Pancreas (tissue), 10 donors: ENCODE data around the gene NAALADL1. TPM values are rescaled to one million over a fixed set of nuclear protein-coding genes. Genes with fewer than 3 reads are reported as not detected.
A peak's percentile ranks its signal among the peaks of the same experiment; 100 is the strongest.

Experiments used
- ATAC-seq, 4 donors: fragments of 200-7000 bp; cut with Tn5 transposase; one replicate each; pipeline versions ENCODE4 v1.8.0 to v1.9.1; 2020; ENCODE audit warnings: mild to moderate bottlenecking in 4 of 4, moderate library complexity in 4 of 4
- DNase-seq, 6 donors: peaks; one replicate each; pipeline ENCODE4 v3.0.0-alpha.2; 2020
- FAIRE-seq: peaks from 2 replicates; lab custom pipeline; 2012; peaks lifted over from hg19 to GRCh38; lab: Jason Lieb, UNC
- H3K27ac ChIP-seq, 4 donors: fragments of 200-600 bp; sonication (generic); 1 replicate in 3 of 4; 2 replicates in 1 of 4; pipeline versions ENCODE4 v1.5.0 to v1.8.0; 2020
- H3K27me3 ChIP-seq, 4 donors: fragments of 200-600 bp; one replicate each; pipeline ENCODE4 v1.8.0; 2021
- H3K36me3 ChIP-seq, 3 donors: fragments of 200-600 bp; sonication (generic) in 1 of 3; one replicate each; pipeline versions ENCODE4 v1.5.0 to v1.8.0; 2020 to 2021
- H3K4me1 ChIP-seq, 3 donors: fragments of 200-600 bp; one replicate each; pipeline ENCODE4 v1.8.0; 2021
- H3K4me3 ChIP-seq, 4 donors: fragments of 200-600 bp; sonication (generic) in 2 of 4; one replicate each; pipeline versions ENCODE4 v1.5.0 to v1.8.0; 2020 to 2021
- H3K9me3 ChIP-seq, 4 donors: fragments of 200-600 bp; one replicate each; pipeline ENCODE4 v1.8.0; 2021
- CTCF ChIP-seq, 4 donors: fragments of 200-600 bp; sonication (generic) in 3 of 4; IDR thresholded peaks; one replicate each; pipeline versions ENCODE4 v1.5.0 to v1.8.0; 2021; ENCODE audit warnings: antibody characterized with exemption in 4 of 4
- WGBS, 2 donors: extraction: QIAGEN DNeasy Blood & Tissue Kit; methylation state at CpG; one replicate each; pipeline ENCODE4 v1.1.7; 2013; 5-methylcytosine and 5-hydroxymethylcytosine counted together
- intact Hi-C, 3 donors: fragments of 100-400 bp; cut with DNase I; formaldehyde crosslinking; loops; one replicate each; pipeline versions ENCODE4 v1.11.1 to v1.14.2; 2022
- polyA plus RNA-seq, 2 donors: library from polyadenylated mRNA; stranded (reverse); fragments of 200-250 nt; gene quantifications; one replicate each; pipeline ENCODE4 v1.2.3, GENCODE V29; 2013
- total RNA-seq, 6 donors: library from RNA; stranded (reverse); fragmentation: NEBNext Ultra II Directional in 4 of 6; extraction: Animal tissue kit (Norgen Biotek cat#: 25700) in 4 of 6; gene quantifications; one replicate each; pipeline versions ENCODE4 v1.2.1 to v1.2.4, GENCODE V29; 2021 to 2023
- donor health status: healthy with polysubstance abuse.
- donor health status: DM: no; HTN: no; CAD: no; lungs with moderate emphysema.
- donor health status: DM: no; HTN: no; CAD: no.
- donor health status: control.
- donor health status: control.
- donor health status: Bipolar disorder and iron deficiency.
- donor health status: DM: yes; HTN: yes; CAD: no.
- donor health status: DM: no; HTN: no; CAD: no.
- donor health status: DM: no; HTN: no; CAD: no.
- donor health status: DM: yes; HTN: yes; CAD: no.

Gene NAALADL1
- total RNA-seq (1 to 10 TPM in 4 of 6 donors, under 1 TPM in 2; 0.51 to 2.7 (median 1.0) TPM), polyA plus RNA-seq (1 to 10 TPM; 4.7 to 7.6 TPM)

GRCh38 chr11:65058419-65059054 lies at the start of gene NAALADL1:
Gene NAALADL1, minus strand, starts transcription at chr11:65058553. Its CDS starts 32 bp downstream, at chr11:65058521.
- FAIRE-seq: no peak
- Histone ChIP-seq H3K4me3 (no peak within 1 kb of the TSS), H3K27me3 (no peaks in the 10 kb centered on the region), H3K9me3 (no peaks in the 10 kb centered on the region), H3K4me1 (no peaks in the 10 kb centered on the region), H3K27ac (no peak within 1 kb of the TSS), H3K36me3 (no peaks in the 10 kb centered on the region)
- no peak for DNase-seq
- WGBS, 2 donors: 71 to 76% methylated on average over 8 of the region's 8 CpGs
- TF ChIP-seq CTCF (IDR thresholded peaks at IDR 0.05): no peak
- intact Hi-C loops: no loop called here
- no peak for ATAC-seq

GRCh38 chr11:65107751-65108468 lies 49.6 kb upstream of the NAALADL1 start:
- FAIRE-seq: no peak
- intact Hi-C loops: loop anchor here in 1 of 3 donors (10.0 kb wide), 1 partner anchor 253 kb away; no protein-coding TSS in a partner anchor
- H3K27ac ChIP-seq: no peak overlapping the region
- H3K36me3 ChIP-seq: peaks cover 0 to 23% (median 7%) of the 10 kb centered on the region in 3 donors
- no peak for ATAC-seq
- WGBS, 2 donors: 93 to 94% methylated on average over 45 to 52 of the region's 52 CpGs
- peaks cover 27 to 33% (median 30%) of the 10 kb centered on the region in 3 donors for H3K4me1 ChIP-seq
- H3K27me3 ChIP-seq: no peaks in the 10 kb centered on the region
- DNase-seq: peak in 1 of 6 donors; percentile 78
- no peak overlapping the region for H3K4me3 ChIP-seq
- no peak for TF ChIP-seq CTCF (IDR thresholded peaks at IDR 0.05)
- no peaks in the 10 kb centered on the region for H3K9me3 ChIP-seq

- ATAC-seq (no peak), FAIRE-seq (no peak), DNase-seq (no peak)
- 95 to 96% methylated on average over 15 of the region's 15 CpGs for WGBS, 2 donors
- Histone ChIP-seq H3K4me3 (no peak overlapping the region), H3K36me3 (peaks cover 0 to 23% (median 7%) of the 10 kb centered on the region in 3 donors), H3K27me3 (no peaks in the 10 kb centered on the region), H3K4me1 (peaks cover 30 to 37% (median 37%) of the 10 kb centered on the region in 3 donors), H3K27ac (no peak overlapping the region), H3K9me3 (no peaks in the 10 kb centered on the region)
- TF ChIP-seq CTCF (IDR thresholded peaks at IDR 0.05): no peak
- intact Hi-C loops: loop anchor here in 1 of 3 donors (10.0 kb wide), 1 partner anchor 252 kb away; no protein-coding TSS in a partner anchor
Observed at GRCh38 chr11:65107078-65107477, 48.7 kb upstream of the NAALADL1 start.

- Histone ChIP-seq H3K36me3 (peaks cover 0 to 21% (median 7%) of the 10 kb centered on the region in 3 donors), H3K4me3 (no peak overlapping the region), H3K9me3 (no peaks in the 10 kb centered on the region), H3K27ac (peak overlapping the region in 3 of 4 donors; percentile 33 to 74 (median 35)), H3K4me1 (peaks cover 41 to 45% (median 42%) of the 10 kb centered on the region in 3 donors), H3K27me3 (no peaks in the 10 kb centered on the region)
- intact Hi-C loops: loop anchor here in 1 of 3 donors (10.0 kb wide), 1 partner anchor 250 kb away; no protein-coding TSS in a partner anchor
- FAIRE-seq (no peak), ATAC-seq (peak in 2 of 4 donors; percentile 17 to 32), DNase-seq (no peak)
- WGBS, 2 donors: 15 to 21% methylated on average over 4 of the region's 4 CpGs
- TF ChIP-seq CTCF (IDR thresholded peaks at IDR 0.05): no peak
Observed at GRCh38 chr11:65104628-65105027, 46.3 kb upstream of the NAALADL1 start.
